ENCODE data around the gene PLA2G12B. TPM values are rescaled to one million over a fixed set of nuclear protein-coding genes. Genes with fewer than 3 reads are reported as not detected.

The PLA2G12B gene
- total and polyA plus RNA-seq, 2 experiments from 2014 or later, result not detected

DNA sequence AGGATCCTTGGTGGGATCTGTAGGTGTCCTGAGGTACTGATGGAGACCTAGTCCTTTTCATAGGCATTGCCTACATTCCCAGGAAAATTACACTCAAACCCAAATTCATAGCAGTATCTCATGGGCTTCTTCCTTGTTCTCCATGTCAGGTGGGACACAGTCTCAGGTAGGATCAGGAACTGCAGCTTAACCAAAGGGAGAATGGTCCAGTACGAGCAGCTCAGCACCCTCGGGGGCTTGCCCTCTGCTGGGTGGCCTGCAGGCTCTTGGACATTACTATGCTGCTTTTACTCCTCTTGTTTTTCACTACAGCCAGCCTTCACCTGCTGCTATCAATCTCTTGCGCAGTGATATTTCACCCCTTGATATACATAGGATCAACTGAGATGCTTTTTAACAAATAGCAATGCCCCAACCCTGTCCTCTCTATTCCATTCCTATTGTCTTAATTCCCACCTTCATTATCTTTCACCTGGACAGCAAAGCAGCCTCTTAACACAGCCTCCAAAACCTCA is 28.6 kb downstream of the PLA2G12B start:
- no peak overlapping the region for H3K27ac Mint-ChIP-seq
- no peaks in the 10 kb centered on the region for H3K4me1 Mint-ChIP-seq
- no peak overlapping the region for H3K27ac ChIP-seq (ENCODE audit: low read depth)
- H3K36me3 ChIP-seq (ENCODE audit: insufficient read depth), result no peaks in the 10 kb centered on the region
- ATAC-seq (no peak), DNase-seq (ENCODE audit: low spot score) (no peak)
- no peak for TF ChIP-seq STAT1 (IDR thresholded peaks at IDR 0.05; ENCODE audit: unreplicated experiment)
- no peak for TF ChIP-seq REST (IDR thresholded peaks at IDR 0.05; ENCODE audit: unreplicated experiment)
- no peak for TF ChIP-seq ZNF462 (CRISPR knock-in tag; IDR thresholded peaks at IDR 0.05)
- no peak for TF ChIP-seq POLR2AphosphoS5 (IDR thresholded peaks at IDR 0.05; ENCODE audit: low read depth)
- no peaks in the 10 kb centered on the region for H3K27me3 ChIP-seq (ENCODE audit: insufficient read depth)
- H3K4me3 ChIP-seq, result no peak overlapping the region
- H3K4me3 Mint-ChIP-seq, result no peak overlapping the region
- no peak overlapping the region for H2AFZ ChIP-seq
- no peaks in the 10 kb centered on the region for H3K4me1 ChIP-seq (ENCODE audit: insufficient read depth)
- H3K4me2 ChIP-seq, result no peak overlapping the region
- no peaks in the 10 kb centered on the region for H3K27me3 Mint-ChIP-seq (ENCODE audit: insufficient read depth, low read depth, poor library complexity)
- H3F3A ChIP-seq (replicated peaks; ENCODE audit: low read depth), result no peaks in the 10 kb centered on the region
- H4K20me1 ChIP-seq (replicated peaks; ENCODE audit: insufficient read depth), result no peaks in the 10 kb centered on the region
- no peaks in the 10 kb centered on the region for H3K9me2 ChIP-seq (ENCODE audit: insufficient read depth)
- H3K36me3 Mint-ChIP-seq (ENCODE audit: low read depth), result no peaks in the 10 kb centered on the region
- H3K79me2 ChIP-seq (replicated peaks; ENCODE audit: insufficient read depth), result no peaks in the 10 kb centered on the region
- peaks cover 3% of the 10 kb centered on the region; the same call in 1 of the 3 replicates for H3K9me3 Mint-ChIP-seq
